Effector memory CD4-positive, alpha-beta T cell (primary cell): ENCODE data around the gene GPATCH2L.
A peak's percentile ranks its signal among the peaks of the same experiment; 100 is the strongest.

Experiments used
- DNase-seq, 3 donors: peaks; one replicate each; pipeline ENCODE4 v3.0.0-alpha.2; 2020
- H3K27ac ChIP-seq: 2 replicates; pipeline ENCODE4 v1.7.0; 2013; ENCODE audit warnings: mild to moderate bottlenecking, low read length, moderate library complexity; ENCODE audit not compliant: insufficient read depth, poor library complexity, severe bottlenecking
- H3K27me3 ChIP-seq: replicated peaks from 2 replicates; pipeline ENCODE4 v1.7.0; 2013; ENCODE audit warnings: mild to moderate bottlenecking, low read length; ENCODE audit not compliant: insufficient read depth, control insufficient read depth, poor library complexity, severe bottlenecking
- H3K36me3 ChIP-seq: 2 replicates; pipeline ENCODE4 v1.7.0; 2013; ENCODE audit warnings: mild to moderate bottlenecking, low read length, moderate library complexity; ENCODE audit not compliant: control insufficient read depth, insufficient read depth
- H3K4me1 ChIP-seq: 2 replicates; pipeline ENCODE4 v1.7.0; 2013; ENCODE audit warnings: low read length, mild to moderate bottlenecking; ENCODE audit not compliant: control insufficient read depth, insufficient read depth, poor library complexity, severe bottlenecking
- H3K4me3 ChIP-seq: 2 replicates; pipeline ENCODE4 v1.7.0; 2013; ENCODE audit warnings: low read length, low read depth, mild to moderate bottlenecking; ENCODE audit not compliant: insufficient read depth, poor library complexity, severe bottlenecking
- H3K9me3 ChIP-seq: 2 replicates; pipeline ENCODE4 v1.7.0; 2013; ENCODE audit warnings: mild to moderate bottlenecking, low read length, moderate library complexity; ENCODE audit not compliant: control insufficient read depth

Gene GPATCH2L

GRCh38 chr14:76136476-76137110, 15.1 kb upstream of the GPATCH2L start:
- Histone ChIP-seq H3K9me3 (no peaks in the 10 kb centered on the region), H3K4me1 (no peaks in the 10 kb centered on the region), H3K27me3 (peaks cover 8% of the 10 kb centered on the region), H3K27ac (no peak overlapping the region), H3K4me3 (no peak overlapping the region), H3K36me3 (no peaks in the 10 kb centered on the region)
- DNase-seq = no peak

GRCh38 chr14:76138119-76138757, 13.5 kb upstream of the GPATCH2L start:
- peaks cover 8% of the 10 kb centered on the region for H3K27me3 ChIP-seq
- H3K36me3 ChIP-seq = no peaks in the 10 kb centered on the region
- no peak overlapping the region for H3K4me3 ChIP-seq
- no peak overlapping the region for H3K27ac ChIP-seq
- H3K9me3 ChIP-seq = peaks cover 3% of the 10 kb centered on the region
- no peak for DNase-seq
- H3K4me1 ChIP-seq = no peaks in the 10 kb centered on the region

GRCh38 chr14:76138758-76139723, 12.7 kb upstream of the GPATCH2L start:
- peaks cover 8% of the 10 kb centered on the region for H3K27me3 ChIP-seq
- H3K36me3 ChIP-seq = no peaks in the 10 kb centered on the region
- H3K9me3 ChIP-seq = peaks cover 4% of the 10 kb centered on the region
- H3K4me1 ChIP-seq = no peaks in the 10 kb centered on the region
- H3K4me3 ChIP-seq = no peak overlapping the region
- no peak overlapping the region for H3K27ac ChIP-seq
- no peak for DNase-seq

GRCh38 chr14:76143642-76144041, 8.1 kb upstream of the GPATCH2L start:
- Histone ChIP-seq H3K36me3 (no peaks in the 10 kb centered on the region), H3K4me1 (no peaks in the 10 kb centered on the region), H3K4me3 (no peak overlapping the region), H3K27ac (no peak overlapping the region), H3K9me3 (peaks cover 4% of the 10 kb centered on the region), H3K27me3 (no peaks in the 10 kb centered on the region)
- no peak for DNase-seq

- no peak for DNase-seq
- H3K27me3 ChIP-seq = no peaks in the 10 kb centered on the region
These were observed 4.7 kb upstream of the GPATCH2L start for GRCh38 chr14:76146976-76147375.

GRCh38 chr14:76149196-76149595, 2.5 kb upstream of the GPATCH2L start:
- Histone ChIP-seq H3K4me1 (peaks cover 13% of the 10 kb centered on the region), H3K27ac (no peak overlapping the region), H3K9me3 (no peaks in the 10 kb centered on the region), H3K36me3 (no peaks in the 10 kb centered on the region), H3K4me3 (no peak overlapping the region), H3K27me3 (no peaks in the 10 kb centered on the region)
- no peak for DNase-seq

More at GRCh38 chr14:76146976-76147375, 4.7 kb upstream of the GPATCH2L start:
- H3K4me3 ChIP-seq = no peak overlapping the region
- H3K4me1 ChIP-seq = no peaks in the 10 kb centered on the region
- H3K36me3 ChIP-seq = no peaks in the 10 kb centered on the region
- H3K9me3 ChIP-seq = peaks cover 4% of the 10 kb centered on the region
- H3K27ac ChIP-seq = no peak overlapping the region

GRCh38 chr14:76152333-76152681, 585 bp downstream of the GPATCH2L start:
- Histone ChIP-seq H3K4me1 (peaks cover 20% of the 10 kb centered on the region), H3K4me3 (peak overlapping the region; percentile 87), H3K27ac (peak overlapping the region; percentile 97)

GRCh38 chr14:76153919-76154318, 2.2 kb downstream of the GPATCH2L start:
- Histone ChIP-seq H3K4me1 (peaks cover 20% of the 10 kb centered on the region), H3K36me3 (peaks cover 21% of the 10 kb centered on the region), H3K27me3 (no peaks in the 10 kb centered on the region), H3K27ac (no peak overlapping the region), H3K9me3 (no peaks in the 10 kb centered on the region), H3K4me3 (no peak overlapping the region)
- no peak for DNase-seq

More at GRCh38 chr14:76152333-76152681, 585 bp downstream of the GPATCH2L start:
- DNase-seq = peak; percentile 68 to 72 (median 69)
- Histone ChIP-seq H3K9me3 (no peaks in the 10 kb centered on the region), H3K27me3 (no peaks in the 10 kb centered on the region), H3K36me3 (peaks cover 10% of the 10 kb centered on the region)

GRCh38 chr14:76154539-76155126, 2.9 kb downstream of the GPATCH2L start:
- no peak for DNase-seq
- H3K27me3 ChIP-seq = no peaks in the 10 kb centered on the region

More at GRCh38 chr14:76154539-76155126, 2.9 kb downstream of the GPATCH2L start:
- Histone ChIP-seq H3K4me1 (peaks cover 20% of the 10 kb centered on the region), H3K36me3 (peaks cover 28% of the 10 kb centered on the region), H3K27ac (no peak overlapping the region), H3K9me3 (no peaks in the 10 kb centered on the region), H3K4me3 (no peak overlapping the region)
